CD14-positive monocyte (primary cell): Measurements from ENCODE around the gene SORBS1. TPM values are rescaled to one million over a fixed set of nuclear protein-coding genes. Genes with fewer than 3 reads are reported as not detected.

ENCODE experiments used
- DNase-seq, 3 donors: peaks; one replicate each; pipeline ENCODE4 v3.0.0-alpha.2; 2011 to 2022
- H2AFZ ChIP-seq: 2 replicates; pipeline ENCODE4 v1.6.0; 2012; ENCODE audit warnings: mild to moderate bottlenecking, low read depth, low read length, inconsistent platforms; ENCODE audit not compliant: insufficient read depth, poor library complexity, severe bottlenecking
- H3K27ac ChIP-seq, 2 donors: 1 replicate in 1 of 2; 2 replicates in 1 of 2; pipeline ENCODE4 v1.5.1; 2012 to 2013; ENCODE audit warnings: low read length in 2 of 2, control low read depth in 1 of 2, inconsistent platforms in 1 of 2, low read depth in 1 of 2, mild to moderate bottlenecking in 1 of 2
- H3K27me3 ChIP-seq, 2 donors: one replicate each; pipeline versions ENCODE4 v1.6.0 to v1.6.1; 2011 to 2013; ENCODE audit warnings: low read length in 2 of 2; ENCODE audit not compliant: control insufficient read depth in 2 of 2, insufficient read depth in 2 of 2
- H3K36me3 ChIP-seq, 2 donors: replicated peaks in 1 of 2; 1 replicate in 1 of 2; 2 replicates in 1 of 2; pipeline versions ENCODE4 v1.5.1 to v1.6.1; 2012 to 2013; ENCODE audit warnings: low read length in 2 of 2, control low read depth in 1 of 2, inconsistent platforms in 1 of 2, mild to moderate bottlenecking in 1 of 2; ENCODE audit not compliant: insufficient read depth in 2 of 2, control insufficient read depth in 1 of 2
- H3K4me1 ChIP-seq, 2 donors: 1 replicate in 1 of 2; 2 replicates in 1 of 2; pipeline versions ENCODE4 v1.5.1 to v1.6.1; 2012 to 2013; ENCODE audit warnings: low read length in 2 of 2, control low read depth in 1 of 2, inconsistent platforms in 1 of 2, mild to moderate bottlenecking in 1 of 2, moderate library complexity in 1 of 2; ENCODE audit not compliant: insufficient read depth in 2 of 2, control insufficient read depth in 1 of 2
- H3K4me2 ChIP-seq: replicated peaks from 2 replicates; pipeline ENCODE3; 2012; ENCODE audit warnings: low read length, moderate library complexity, mild to moderate bottlenecking; ENCODE audit not compliant: poor library complexity, severe bottlenecking; ENCODE audit errors: extremely low read depth
- H3K4me3 ChIP-seq, 3 experiments: fragments of 200-600 bp in 1 of 3; sonication (generic) in 1 of 3; replicated peaks in 1 of 3; 1 replicate in 2 of 3; 2 replicates in 1 of 3; pipeline ENCODE4 v1.5.1; 2011 to 2013; ENCODE audit warnings: low read length in 3 of 3, mild to moderate bottlenecking in 3 of 3, control low read depth in 2 of 3, low read depth in 2 of 3, inconsistent platforms in 1 of 3, moderate library complexity in 1 of 3
- H3K79me2 ChIP-seq: 2 replicates; pipeline ENCODE4 v1.6.0; 2012; ENCODE audit warnings: mild to moderate bottlenecking, control low read depth, inconsistent platforms, low read length, moderate library complexity; ENCODE audit not compliant: insufficient read depth
- H3K9ac ChIP-seq: 2 replicates; pipeline ENCODE4 v1.6.0; 2017; ENCODE audit warnings: low read length, mild to moderate bottlenecking; ENCODE audit not compliant: insufficient read depth, poor library complexity, severe bottlenecking
- H3K9me3 ChIP-seq, 2 donors: replicated peaks in 1 of 2; 1 replicate in 1 of 2; 2 replicates in 1 of 2; pipeline versions ENCODE4 v1.5.1 to v1.6.1; 2012 to 2013; ENCODE audit warnings: low read length in 2 of 2, control low read depth in 1 of 2; ENCODE audit not compliant: control insufficient read depth in 1 of 2, insufficient read depth in 1 of 2
- H4K20me1 ChIP-seq: 2 replicates; pipeline ENCODE4 v1.6.0; 2012; ENCODE audit warnings: mild to moderate bottlenecking, low read length, control low read depth, moderate library complexity; ENCODE audit not compliant: insufficient read depth
- H3K27ac Mint-ChIP-seq, 7 donors: one replicate each; pipeline ENCODE4 v1.8.0; 2020; ENCODE audit warnings: mild to moderate bottlenecking in 7 of 7, mixed read lengths in 7 of 7, moderate library complexity in 6 of 7, inconsistent platforms in 2 of 7
- H3K27me3 Mint-ChIP-seq, 3 donors: one replicate each; pipeline ENCODE4 v1.8.0; 2021 to 2022; ENCODE audit warnings: low read depth in 3 of 3, mild to moderate bottlenecking in 3 of 3, mixed read lengths in 3 of 3, moderate library complexity in 3 of 3, inconsistent platforms in 1 of 3
- H3K36me3 Mint-ChIP-seq, 2 donors: one replicate each; pipeline ENCODE4 v1.8.0; 2020; ENCODE audit warnings: mixed read lengths in 2 of 2, inconsistent platforms in 1 of 2, mild to moderate bottlenecking in 1 of 2
- H3K4me1 Mint-ChIP-seq: one replicate; pipeline ENCODE4 v1.8.0; 2020; ENCODE audit warnings: mild to moderate bottlenecking, mixed read lengths
- H3K4me3 Mint-ChIP-seq, 2 donors: one replicate each; pipeline ENCODE4 v1.8.0; 2020; ENCODE audit warnings: mild to moderate bottlenecking in 2 of 2, mixed read lengths in 2 of 2, moderate library complexity in 1 of 2
- H3K9me3 Mint-ChIP-seq, 7 donors: one replicate each; pipeline ENCODE4 v1.8.0; 2020 to 2022; ENCODE audit warnings: mixed read lengths in 7 of 7, mild to moderate bottlenecking in 6 of 7, moderate library complexity in 6 of 7, inconsistent platforms in 2 of 7
- WGBS: methylation state at CpG from one replicate; pipeline ENCODE4 v1.1.5; 2013; ENCODE audit warnings: missing lambda C conversion rate; ENCODE audit not compliant: insufficient coverage; 5-methylcytosine and 5-hydroxymethylcytosine counted together
- intact Hi-C, 2 donors: fragments of 100-400 bp; cut with micrococcal nuclease; formaldehyde crosslinking; loops; one replicate each; pipeline versions ENCODE4 v1.15.0 to v1.15.1; 2023
- polyA plus RNA-seq, 3 donors: library from polyadenylated mRNA; depleted of rRNA in 1 of 3; unstranded in 2 of 3; stranded (reverse) in 1 of 3; fragments of 300-500 nt in 2 of 3; fragments of >200 nt in 1 of 3; fragmentation: Illumina TruSeq in 2 of 3; gene quantifications; 1 replicate in 2 of 3; 2 replicates in 1 of 3; pipeline ENCODE4 v1.2.3, GENCODE V29; 2012 to 2021
- TF ChIP-seq, protein P1 (sequence below): fragments of 200-600 bp; IDR thresholded peaks from one replicate; pipeline ENCODE4 v1.8.0; 2022; ENCODE audit warnings: antibody characterized with exemption, mild to moderate bottlenecking

Gene SORBS1
- polyA plus RNA-seq, 3 donors = 0.08 to 0.15 TPM; not detected in 1

- no peak overlapping the region for H3K9ac ChIP-seq
- no peak for DNase-seq
- Mint-ChIP-seq H3K36me3 (no peaks in the 10 kb centered on the region), H3K27me3 (peaks cover 3 to 4% (median 4%) of the 10 kb centered on the region in 3 donors), H3K9me3 (no peaks in the 10 kb centered on the region), H3K27ac (no peak overlapping the region), H3K4me3 (no peak overlapping the region), H3K4me1 (no peaks in the 10 kb centered on the region)
- H3K9me3 ChIP-seq = no peaks in the 10 kb centered on the region
- no peaks in the 10 kb centered on the region for H3K27me3 ChIP-seq
- H2AFZ ChIP-seq = no peak overlapping the region
- no peaks in the 10 kb centered on the region for H3K79me2 ChIP-seq
- H3K4me1 ChIP-seq = no peaks in the 10 kb centered on the region
- H4K20me1 ChIP-seq = no peaks in the 10 kb centered on the region
- H3K4me2 ChIP-seq = no peak overlapping the region
- H3K4me3 ChIP-seq = no peak overlapping the region
- H3K36me3 ChIP-seq = no peaks in the 10 kb centered on the region
- intact Hi-C loops = no loop called here
- TF ChIP-seq, protein P1, sequence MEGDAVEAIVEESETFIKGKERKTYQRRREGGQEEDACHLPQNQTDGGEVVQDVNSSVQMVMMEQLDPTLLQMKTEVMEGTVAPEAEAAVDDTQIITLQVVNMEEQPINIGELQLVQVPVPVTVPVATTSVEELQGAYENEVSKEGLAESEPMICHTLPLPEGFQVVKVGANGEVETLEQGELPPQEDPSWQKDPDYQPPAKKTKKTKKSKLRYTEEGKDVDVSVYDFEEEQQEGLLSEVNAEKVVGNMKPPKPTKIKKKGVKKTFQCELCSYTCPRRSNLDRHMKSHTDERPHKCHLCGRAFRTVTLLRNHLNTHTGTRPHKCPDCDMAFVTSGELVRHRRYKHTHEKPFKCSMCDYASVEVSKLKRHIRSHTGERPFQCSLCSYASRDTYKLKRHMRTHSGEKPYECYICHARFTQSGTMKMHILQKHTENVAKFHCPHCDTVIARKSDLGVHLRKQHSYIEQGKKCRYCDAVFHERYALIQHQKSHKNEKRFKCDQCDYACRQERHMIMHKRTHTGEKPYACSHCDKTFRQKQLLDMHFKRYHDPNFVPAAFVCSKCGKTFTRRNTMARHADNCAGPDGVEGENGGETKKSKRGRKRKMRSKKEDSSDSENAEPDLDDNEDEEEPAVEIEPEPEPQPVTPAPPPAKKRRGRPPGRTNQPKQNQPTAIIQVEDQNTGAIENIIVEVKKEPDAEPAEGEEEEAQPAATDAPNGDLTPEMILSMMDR = no peak
- 100% methylated on average over 3 of the region's 5 CpGs for WGBS
- no peak overlapping the region for H3K27ac ChIP-seq
Measured at GRCh38 chr10:95457319-95457886, 103.8 kb downstream of the SORBS1 start.

DNA sequence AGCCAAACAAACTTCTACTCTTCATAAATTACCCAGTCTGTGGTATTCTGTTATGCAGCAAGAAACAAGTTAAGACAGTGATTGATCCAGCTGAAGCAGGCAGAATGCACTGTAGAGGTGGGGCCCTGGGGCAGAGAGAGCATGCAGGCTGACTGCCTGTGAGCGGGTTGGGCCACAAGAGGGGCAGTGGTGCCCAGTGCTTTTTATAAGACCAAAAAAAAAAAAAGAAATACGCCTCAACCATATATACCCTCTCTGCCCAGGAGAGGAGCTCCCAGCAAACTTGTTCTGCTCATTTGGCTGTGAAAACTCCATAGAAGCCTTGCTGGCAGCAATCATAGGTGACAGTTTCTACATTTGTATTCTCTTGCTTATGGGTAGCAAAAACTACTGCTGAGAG lies 104.7 kb downstream of the SORBS1 start:
- Mint-ChIP-seq H3K27me3 (peaks cover 3 to 6% (median 4%) of the 10 kb centered on the region in 3 donors), H3K4me1 (no peaks in the 10 kb centered on the region), H3K9me3 (no peaks in the 10 kb centered on the region), H3K36me3 (no peaks in the 10 kb centered on the region), H3K27ac (no peak overlapping the region), H3K4me3 (no peak overlapping the region)
- H3K79me2 ChIP-seq = no peaks in the 10 kb centered on the region
- H3K27ac ChIP-seq = no peak overlapping the region
- TF ChIP-seq, protein P1 = no peak
- no peak for DNase-seq
- no peak overlapping the region for H3K4me3 ChIP-seq
- H3K9me3 ChIP-seq = no peaks in the 10 kb centered on the region
- no peaks in the 10 kb centered on the region for H3K27me3 ChIP-seq
- H3K4me1 ChIP-seq = no peaks in the 10 kb centered on the region
- H3K36me3 ChIP-seq = no peaks in the 10 kb centered on the region
- no peaks in the 10 kb centered on the region for H4K20me1 ChIP-seq
- no peak overlapping the region for H2AFZ ChIP-seq
- no peak overlapping the region for H3K9ac ChIP-seq
- intact Hi-C loops = no loop called here
- WGBS = no CpG with 5 or more reads among the region's 2 CpGs
- no peak overlapping the region for H3K4me2 ChIP-seq
